GM19328 (cell line): ENCODE results near the gene THSD7B.

Source experiments
- ATAC-seq: cut with Tn5 transposase; IDR thresholded peaks from one replicate; pipeline ENCODE4 v1.9.1; 2021; ENCODE audit warnings: mild to moderate bottlenecking, moderate library complexity; ENCODE audit not compliant: unreplicated experiment

Gene THSD7B

DNA sequence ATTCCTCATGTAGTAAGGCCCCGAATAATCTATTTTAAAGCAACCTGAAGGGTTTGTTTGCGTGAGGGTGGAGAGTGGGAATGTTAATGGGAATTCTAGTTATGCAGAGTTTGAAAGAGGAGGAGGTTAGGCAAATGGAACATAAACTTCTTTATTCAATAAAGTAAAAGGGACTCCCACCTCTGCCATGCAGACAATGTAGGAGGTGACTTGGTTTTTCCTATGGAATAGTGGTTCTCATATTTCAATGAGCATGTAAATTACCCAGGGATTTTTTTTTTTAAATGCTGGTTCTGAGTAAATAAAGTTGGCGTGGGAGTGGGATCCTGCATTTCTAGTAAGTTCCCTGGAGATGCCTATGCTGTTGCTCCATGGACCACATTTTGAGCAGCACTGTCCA is 367.9 kb downstream of the THSD7B start:
- ATAC-seq = no peak

DNA sequence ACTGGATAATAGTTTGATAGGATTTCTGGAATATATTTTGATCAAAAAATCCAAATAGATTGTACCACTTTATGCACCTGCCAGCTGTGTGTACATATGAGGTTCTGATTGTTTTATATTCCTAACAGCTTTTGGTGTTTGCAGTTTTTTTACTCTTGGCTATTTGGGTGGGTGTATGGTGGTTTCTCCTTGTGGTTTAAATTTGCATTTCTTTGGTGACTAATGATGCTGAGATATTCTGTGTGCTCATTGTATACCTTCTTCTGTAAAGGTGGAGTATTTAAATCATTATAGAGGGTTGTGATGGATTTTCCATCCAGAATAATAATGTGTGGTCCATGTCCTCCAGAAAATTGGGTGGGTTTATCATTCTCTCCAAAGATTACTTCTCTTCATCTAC is 372.9 kb downstream of the THSD7B start:
- no peak for ATAC-seq

GRCh38 chr2:137151731-137152130 is 386.4 kb downstream of the THSD7B start:
- no peak for ATAC-seq

DNA sequence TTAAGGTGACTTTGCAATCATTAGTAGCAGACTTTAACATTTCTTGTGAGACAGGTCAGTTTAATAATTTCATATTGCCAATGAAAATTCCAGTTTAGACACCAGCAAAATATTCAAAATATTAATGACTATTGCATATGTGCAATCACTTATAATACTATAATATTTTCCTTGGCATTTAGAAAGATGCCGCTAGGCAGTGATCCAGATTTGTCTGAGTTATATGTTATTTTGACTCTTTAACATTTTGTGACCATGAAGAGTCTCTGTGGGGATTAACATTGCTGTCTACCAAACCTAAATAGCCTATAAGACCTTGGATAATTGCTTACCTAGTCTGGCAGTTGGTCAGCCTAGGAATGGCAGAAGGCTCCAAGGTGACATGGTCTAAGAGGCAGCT is 389.6 kb downstream of the THSD7B start:
- no peak for ATAC-seq

GRCh38 chr2:137155356-137156104 is 390.2 kb downstream of the THSD7B start:
- ATAC-seq = no peak

GRCh38 chr2:137156221-137156844 is 391.0 kb downstream of the THSD7B start:
- ATAC-seq = no peak

DNA sequence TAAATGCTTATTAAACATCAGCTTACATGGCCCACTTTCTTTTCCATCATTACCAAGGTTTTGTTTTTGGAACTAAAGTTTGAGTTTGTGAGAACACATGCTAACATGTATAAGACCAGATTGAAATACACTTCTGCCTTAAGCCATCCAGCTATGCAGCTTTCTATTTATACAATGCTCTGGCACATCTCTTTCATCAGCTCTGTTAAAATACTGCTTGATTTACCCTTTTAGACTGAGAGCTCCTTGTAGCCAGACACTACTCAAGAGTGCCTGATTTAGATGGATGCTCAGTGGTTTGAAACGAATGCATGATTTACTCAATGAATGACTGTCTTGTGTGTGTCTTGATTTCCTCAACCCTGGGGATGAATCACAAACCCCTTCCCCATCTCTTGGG is 392.5 kb downstream of the THSD7B start:
- no peak for ATAC-seq

DNA sequence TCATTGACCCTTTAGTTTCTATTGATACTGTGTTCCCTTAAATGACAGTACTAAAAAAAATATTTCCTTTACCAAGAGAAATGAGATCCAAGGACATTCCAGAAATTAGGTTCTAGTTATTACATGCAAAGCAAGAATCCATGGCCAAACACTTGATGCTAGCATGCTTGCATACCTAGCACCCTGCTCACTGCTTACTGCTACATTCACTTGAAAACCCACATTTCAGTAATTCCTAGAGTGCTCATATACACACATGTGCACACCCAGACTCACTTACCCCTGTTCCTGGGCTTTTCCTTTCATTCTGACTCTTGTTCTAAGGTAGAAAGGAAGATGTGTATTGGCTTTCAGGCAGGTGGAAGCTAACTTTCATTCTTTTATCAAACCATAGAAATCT is 395.9 kb downstream of the THSD7B start:
- ATAC-seq = no peak

DNA sequence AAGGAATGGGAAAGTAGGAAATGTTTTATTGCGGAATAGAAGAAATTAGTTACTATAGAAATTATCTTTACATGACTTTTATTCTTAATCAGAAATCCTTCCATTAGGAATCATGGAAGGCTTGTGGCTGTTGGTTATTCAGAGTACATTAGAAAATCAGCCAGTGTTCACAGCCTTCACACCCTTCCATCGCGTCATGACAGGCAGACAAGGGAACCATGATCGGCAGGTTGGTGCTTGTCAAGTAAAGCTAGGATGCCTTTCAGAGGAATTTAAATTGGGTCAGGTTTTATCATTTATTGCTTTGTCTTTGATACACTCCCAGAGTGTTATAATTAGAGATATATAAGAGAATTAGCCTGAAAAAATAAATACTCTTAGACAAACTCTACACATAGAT is 400.6 kb downstream of the THSD7B start:
- ATAC-seq = no peak

DNA sequence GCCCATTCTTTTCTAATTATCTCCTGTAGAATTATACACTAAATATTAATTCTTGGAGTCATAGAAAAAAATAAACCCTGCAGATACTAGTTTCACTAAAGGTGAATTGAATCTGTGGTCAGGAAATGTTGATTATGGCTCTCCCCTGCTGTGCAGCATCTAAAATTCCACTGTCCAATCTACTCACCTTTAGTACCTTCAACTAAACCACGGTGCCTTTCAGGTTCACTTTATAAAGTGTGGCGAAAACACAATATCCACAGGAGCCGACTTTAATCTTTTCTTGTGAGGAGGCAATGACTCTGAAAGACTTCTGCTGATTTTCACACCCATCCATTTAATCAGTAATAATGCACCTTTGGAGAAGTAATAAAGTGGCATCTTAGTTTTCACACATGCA is 402.3 kb downstream of the THSD7B start:
- no peak for ATAC-seq

DNA sequence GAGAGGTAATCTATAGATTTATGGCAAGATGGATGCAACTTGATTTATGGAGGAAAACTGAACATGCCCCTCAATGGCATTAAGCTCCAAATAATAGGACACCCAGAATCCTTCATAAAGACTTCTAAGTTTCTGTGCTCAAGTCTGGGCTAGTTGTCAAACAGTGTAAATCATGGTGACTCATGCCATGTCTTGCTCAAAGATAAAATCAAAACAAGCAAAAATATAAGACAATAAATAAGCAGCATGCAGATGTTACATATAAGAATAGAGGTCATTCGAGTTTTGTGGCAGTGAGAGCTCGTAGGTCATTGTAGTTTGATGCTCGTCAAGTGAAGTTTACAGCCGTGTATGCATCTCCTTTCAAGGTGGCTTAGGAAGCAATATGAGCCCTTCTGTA is 403.2 kb downstream of the THSD7B start:
- no peak for ATAC-seq

GRCh38 chr2:137172162-137172561 is 406.8 kb downstream of the THSD7B start:
- ATAC-seq = no peak

- peak; percentile 90 for ATAC-seq
Measured at GRCh38 chr2:137173463-137173862, 408.1 kb downstream of the THSD7B start.

DNA sequence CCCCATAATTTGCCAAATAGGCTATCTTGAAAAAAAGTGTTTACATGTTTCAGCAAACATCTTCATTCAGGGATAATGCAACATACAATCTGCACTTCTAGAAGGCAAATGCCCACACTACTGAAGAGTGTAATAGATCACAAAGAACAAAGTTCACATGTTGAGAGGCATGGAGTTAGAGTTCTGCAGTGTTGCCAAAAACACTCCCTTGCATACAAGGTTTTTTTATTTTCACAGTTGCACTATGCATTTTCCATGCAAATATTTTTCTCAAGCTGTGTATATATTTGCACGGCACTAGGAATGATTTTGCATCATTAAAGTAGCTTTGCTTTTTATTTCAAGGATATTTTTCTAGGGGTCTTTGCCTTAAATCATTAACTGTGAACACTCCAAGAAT is 409.9 kb downstream of the THSD7B start:
- ATAC-seq = no peak

DNA sequence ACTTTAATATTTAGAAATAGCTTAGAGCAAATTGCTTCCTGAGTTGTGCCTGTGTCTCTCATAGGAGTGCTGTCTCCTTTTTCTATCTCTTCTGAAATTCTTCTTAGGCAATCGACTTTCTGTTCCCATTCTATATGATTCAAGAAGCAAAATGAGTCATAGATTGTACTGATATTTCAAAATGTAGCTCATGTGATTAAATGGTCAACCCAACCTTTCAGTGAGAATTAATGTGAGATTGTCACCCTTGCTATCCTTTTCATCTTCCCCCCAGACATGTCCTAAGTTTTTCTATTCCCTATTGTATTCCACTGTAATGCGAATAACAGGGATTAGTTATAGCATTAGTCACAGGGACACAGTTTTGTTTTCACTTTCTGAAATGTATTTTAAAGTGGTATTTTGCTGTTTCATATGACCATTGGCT is 413.6 kb downstream of the THSD7B start:
- ATAC-seq = no peak

DNA sequence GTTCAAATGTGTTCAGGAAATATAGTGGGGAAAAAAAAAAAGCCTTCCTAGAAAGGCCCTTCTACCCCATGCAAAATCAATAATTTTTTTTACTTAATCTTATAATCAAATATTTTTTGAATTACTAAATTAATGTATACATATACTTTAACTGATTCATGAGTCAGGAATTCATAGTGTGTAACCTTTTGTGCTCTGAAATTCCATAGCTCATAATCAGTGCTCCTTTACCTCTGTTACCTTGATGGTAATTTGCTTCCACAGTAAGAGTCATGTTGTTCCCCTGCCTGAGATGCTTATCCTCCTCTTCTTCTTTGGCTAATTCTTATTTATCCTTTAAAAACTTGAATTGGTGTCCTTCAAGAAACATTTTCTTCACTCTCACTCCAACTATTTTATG is 414.2 kb downstream of the THSD7B start:
- no peak for ATAC-seq

DNA sequence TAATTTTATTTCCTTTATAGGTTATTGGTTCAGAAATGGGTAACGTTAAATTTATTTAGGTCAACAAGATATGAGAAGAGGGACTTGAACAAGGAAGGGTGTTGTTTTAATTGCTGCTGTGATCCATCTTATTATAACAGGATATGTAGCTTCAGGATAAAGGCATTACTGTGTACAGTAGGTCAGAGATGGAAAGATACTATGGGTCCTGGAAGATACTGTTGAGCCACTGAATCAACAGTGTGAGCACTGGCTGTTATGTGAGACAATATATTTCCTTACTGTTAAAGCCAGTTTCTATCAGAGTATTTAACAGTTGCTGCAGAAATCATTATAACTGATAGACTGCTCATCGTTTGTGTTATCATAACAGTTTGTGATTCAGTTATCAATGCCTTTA is 414.7 kb downstream of the THSD7B start:
- ATAC-seq = no peak

GRCh38 chr2:137181370-137181769 is 416.0 kb downstream of the THSD7B start:
- no peak for ATAC-seq

DNA sequence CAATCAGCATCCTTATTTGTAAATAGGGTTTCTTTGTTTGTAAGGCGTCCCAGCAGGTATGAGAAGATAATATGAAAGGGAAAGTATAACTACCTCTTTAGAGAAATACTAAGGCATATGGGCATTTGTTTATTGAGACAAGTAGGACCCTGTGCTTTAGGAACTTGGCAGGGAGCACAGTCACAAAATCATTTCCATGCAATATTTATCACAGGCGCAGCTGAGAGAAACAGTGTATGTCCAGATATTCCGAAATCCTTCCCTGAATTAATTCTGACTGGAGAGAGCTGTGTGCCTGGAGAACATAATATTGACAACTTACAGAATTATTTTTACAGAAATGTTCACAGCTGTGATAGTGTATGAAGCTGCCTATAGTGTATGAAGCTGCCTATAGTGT is 416.7 kb downstream of the THSD7B start:
- no peak for ATAC-seq

DNA sequence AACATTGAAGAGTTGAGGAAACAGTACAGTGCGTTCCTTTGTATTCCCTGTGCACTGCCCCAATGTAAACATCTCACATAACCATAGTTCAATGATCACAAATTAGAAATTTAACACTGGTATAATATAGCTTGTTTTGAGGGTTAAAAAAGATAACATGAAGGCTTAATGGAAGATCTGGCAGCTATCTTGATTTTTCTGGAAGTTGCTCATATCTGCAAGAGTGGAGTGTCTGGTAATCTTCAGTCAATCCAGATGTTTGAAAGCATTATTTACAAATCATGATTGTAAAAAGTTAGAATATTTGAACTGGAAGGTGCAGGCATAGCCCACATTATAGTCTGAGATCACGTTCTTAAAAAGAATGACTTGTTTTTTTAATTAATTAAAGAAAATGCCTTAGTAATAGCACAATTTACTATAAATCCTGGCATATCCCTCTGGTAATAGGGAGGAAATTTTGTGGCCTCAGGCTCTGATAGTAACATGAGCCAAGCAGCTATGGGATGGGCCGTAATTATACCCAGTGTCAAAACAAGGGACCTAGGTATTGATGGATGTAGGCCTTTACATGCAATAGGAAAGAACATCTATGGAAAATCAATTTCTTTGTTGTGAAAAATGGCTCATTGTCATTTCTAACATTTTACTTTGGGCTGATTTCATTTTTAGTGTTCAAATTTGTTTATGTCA is 418.0 kb downstream of the THSD7B start:
- no peak for ATAC-seq

DNA sequence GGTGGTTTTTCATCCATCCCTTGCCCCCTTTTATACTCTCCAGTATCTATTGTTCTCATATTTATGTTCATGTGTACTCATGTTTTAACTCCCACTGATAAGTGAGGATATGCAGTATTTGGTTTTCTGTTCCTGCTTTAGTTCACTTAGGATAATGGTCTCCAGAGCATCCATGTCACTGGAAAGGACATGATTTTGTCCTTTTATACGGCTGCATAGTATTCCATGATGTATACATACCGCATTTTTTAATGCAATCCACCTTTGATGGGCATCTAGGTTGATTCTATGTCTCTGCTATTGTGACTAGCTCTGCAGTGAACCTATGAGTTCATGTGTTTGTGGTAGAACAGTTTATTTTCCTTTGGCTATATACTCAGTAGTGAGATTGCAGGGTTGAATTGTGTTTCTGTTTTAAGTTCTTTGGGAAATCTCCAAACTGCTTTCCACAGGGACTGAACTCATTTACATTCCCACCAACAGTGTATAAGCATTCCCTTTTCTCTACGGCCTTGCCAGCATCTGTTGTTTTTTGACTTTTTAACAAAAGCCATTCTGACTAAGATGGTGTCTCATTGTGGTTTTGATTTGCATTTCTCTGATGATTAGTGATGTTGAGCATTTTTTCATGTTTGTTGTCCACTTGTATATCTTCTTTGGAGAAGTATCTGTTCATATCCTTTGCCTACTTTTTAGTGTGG is 420.2 kb downstream of the THSD7B start:
- ATAC-seq = no peak

DNA sequence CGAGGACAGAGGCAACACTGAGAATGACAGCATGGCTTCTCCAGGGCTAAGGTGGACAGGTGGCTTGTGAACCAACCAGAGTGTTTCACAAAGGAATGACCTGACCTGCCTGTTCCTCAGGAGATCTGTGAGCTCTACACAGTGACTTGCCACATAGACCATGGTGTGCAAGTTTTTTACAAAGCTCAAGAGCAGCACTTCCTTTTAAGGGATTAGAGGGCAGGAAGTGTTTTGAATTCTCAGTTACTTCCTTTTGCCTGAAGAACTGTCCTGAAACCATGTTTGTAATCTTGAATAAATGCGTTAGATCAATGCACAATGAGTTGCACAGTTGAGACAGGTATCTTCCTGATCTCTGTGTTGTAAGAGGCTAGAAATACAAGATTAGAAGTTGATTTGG is 421.9 kb downstream of the THSD7B start:
- no peak for ATAC-seq
